GM23338 (cell line): ENCODE results near the gene LCNL1. TPM values are rescaled to one million over a fixed set of nuclear protein-coding genes. Genes with fewer than 3 reads are reported as not detected.

Source experiments
- ATAC-seq: fragments of 200-7000 bp; cut with Tn5 transposase; 3 replicates; pipeline ENCODE4 v1.9.1; 2020
- DNase-seq: peaks from one replicate; pipeline ENCODE4 v3.0.0-alpha.2; 2015; ENCODE audit warnings: low spot score
- H2AFZ ChIP-seq: fragments of 200-600 bp; sonication (generic); 2 replicates; pipeline ENCODE4 v1.8.0; 2016; ENCODE audit warnings: antibody characterized with exemption, mild to moderate bottlenecking, moderate library complexity
- H3F3A ChIP-seq: fragments of 200-600 bp; sonication (generic); replicated peaks from 2 replicates; pipeline ENCODE4 v1.8.0; 2017; ENCODE audit warnings: antibody characterized with exemption, mixed run types, low read depth
- H3K27ac ChIP-seq: fragments of 200-600 bp; sonication (generic); 2 replicates; pipeline ENCODE4 v1.6.1; 2016; ENCODE audit warnings: low read depth
- H3K27me3 ChIP-seq: fragments of 200-600 bp; sonication (generic); 2 replicates; pipeline ENCODE4 v1.8.0; 2016; ENCODE audit warnings: mild to moderate bottlenecking, mixed run types, moderate library complexity; ENCODE audit not compliant: insufficient read depth
- H3K36me3 ChIP-seq: fragments of 200-600 bp; sonication (generic); 2 replicates; pipeline ENCODE4 v1.8.0; 2016; ENCODE audit warnings: mild to moderate bottlenecking; ENCODE audit not compliant: insufficient read depth
- H3K4me1 ChIP-seq: fragments of 200-600 bp; sonication (generic); 2 replicates; pipeline ENCODE4 v1.8.0; 2016; ENCODE audit warnings: mild to moderate bottlenecking, moderate library complexity; ENCODE audit not compliant: insufficient read depth
- H3K4me2 ChIP-seq: fragments of 200-600 bp; sonication (generic); 2 replicates; pipeline ENCODE4 v1.7.1; 2017; ENCODE audit warnings: mixed run types
- H3K4me3 ChIP-seq: fragments of 200-600 bp; sonication (generic); 2 replicates; pipeline ENCODE4 v1.6.1; 2016; ENCODE audit warnings: mixed run types
- H3K79me2 ChIP-seq: fragments of 200-600 bp; sonication (generic); replicated peaks from 2 replicates; pipeline ENCODE4 v1.8.0; 2017; ENCODE audit warnings: mild to moderate bottlenecking; ENCODE audit not compliant: insufficient read depth
- H3K9me2 ChIP-seq: fragments of 200-600 bp; sonication (generic); 2 replicates; pipeline ENCODE4 v1.8.0; 2017; ENCODE audit not compliant: insufficient read depth
- H4K20me1 ChIP-seq: fragments of 200-600 bp; sonication (generic); replicated peaks from 2 replicates; pipeline ENCODE4 v1.8.0; 2017; ENCODE audit warnings: mild to moderate bottlenecking; ENCODE audit not compliant: insufficient read depth
- H3K27ac Mint-ChIP-seq: 2 replicates; pipeline ENCODE4 v1.8.0; 2020; ENCODE audit warnings: inconsistent platforms, mild to moderate bottlenecking, moderate library complexity, mixed read lengths
- H3K27me3 Mint-ChIP-seq: 3 replicates; pipeline ENCODE4 v1.8.0; 2022; ENCODE audit warnings: low read depth, mild to moderate bottlenecking, moderate library complexity, mixed read lengths, inconsistent platforms; ENCODE audit not compliant: insufficient read depth, poor library complexity
- H3K36me3 Mint-ChIP-seq: 3 replicates; pipeline ENCODE4 v1.8.0; 2021; ENCODE audit warnings: low read depth, mild to moderate bottlenecking, inconsistent platforms, moderate library complexity, mixed read lengths
- H3K4me1 Mint-ChIP-seq: 3 replicates; pipeline ENCODE4 v1.8.0; 2020; ENCODE audit warnings: mild to moderate bottlenecking, inconsistent platforms, mixed read lengths
- H3K4me3 Mint-ChIP-seq: 3 replicates; pipeline ENCODE4 v1.8.0; 2021; ENCODE audit warnings: moderate library complexity, mild to moderate bottlenecking, inconsistent platforms, mixed read lengths
- H3K9me3 Mint-ChIP-seq: 3 replicates; pipeline ENCODE4 v1.8.0; 2020; ENCODE audit warnings: moderate library complexity, mild to moderate bottlenecking, inconsistent platforms, mixed read lengths
- CREB1 ChIP-seq: fragments of 250-450 bp; sonication (Bioruptor Pico); IDR thresholded peaks from 2 replicates; pipeline ENCODE4 v1.5.0; 2020; ENCODE audit warnings: low read depth, mild to moderate bottlenecking, moderate library complexity
- CTCF ChIP-seq, 2 experiments: fragments of 200-600 bp in 1 of 2; sonication (generic) in 1 of 2; conservative IDR thresholded peaks; 2 replicates each; pipeline versions ENCODE4 v1.5.1 to v1.6.1; 2016 to 2017; ENCODE audit warnings: antibody characterized with exemption in 2 of 2, low read depth in 2 of 2, mild to moderate bottlenecking in 2 of 2, moderate library complexity in 1 of 2
- ETS1 ChIP-seq: IDR thresholded peaks from 2 replicates; pipeline ENCODE4 v1.6.1; 2016; ENCODE audit warnings: antibody characterized with exemption
- EZH2 ChIP-seq: fragments of 200-600 bp; sonication (generic); IDR thresholded peaks from one replicate; pipeline ENCODE4 v1.8.0; 2017; ENCODE audit warnings: antibody characterized with exemption, mild to moderate bottlenecking, low read depth; ENCODE audit not compliant: unreplicated experiment
- EZH2phosphoT487 ChIP-seq: fragments of 200-600 bp; sonication (generic); IDR thresholded peaks from one replicate; pipeline ENCODE4 v1.8.1; 2018; ENCODE audit warnings: antibody characterized with exemption; ENCODE audit not compliant: unreplicated experiment
- JUNB ChIP-seq: IDR thresholded peaks from one replicate; pipeline ENCODE4 v1.6.1; 2016; ENCODE audit warnings: antibody characterized with exemption; ENCODE audit not compliant: unreplicated experiment
- POLR2AphosphoS5 ChIP-seq: IDR thresholded peaks from 2 replicates; pipeline ENCODE4 v1.6.1; 2016; ENCODE audit warnings: antibody characterized with exemption, low read depth
- ZNF331 ChIP-seq: fragments of 250-450 bp; sonication (Bioruptor Pico); IDR thresholded peaks from 2 replicates; pipeline ENCODE4 v1.5.0; 2020; ENCODE audit warnings: low read depth, mild to moderate bottlenecking, moderate library complexity
- polyA plus RNA-seq: library from polyadenylated mRNA; unstranded; fragments of >200 nt; fragmentation: Nextera tagmentation; extraction: Ambion mirVana; gene quantifications from 2 replicates; pipeline ENCODE4 v1.2.1, GENCODE V29; 2016
- total RNA-seq: library from RNA; depleted of rRNA; stranded (reverse); fragments of >200 nt; shearing (Covaris generic); gene quantifications from 2 replicates; pipeline ENCODE4 v1.2.3, GENCODE V29; 2014

Gene LCNL1
- total and polyA plus RNA-seq, 2 experiments from 2014 or later: 0.11 TPM; not detected in 1

- TF ChIP-seq JUNB (no peak), CREB1 (0 out of 2 replicates have a peak, but pooled peaks have one; percentile 44)
- Histone ChIP-seq H3K27ac (no peak overlapping the region), H3K4me3 (peak overlapping the region; percentile 88), H3K27me3 (no peaks in the 10 kb centered on the region), H3K4me2 (peak overlapping the region; percentile 84), H2AFZ (no peak overlapping the region), H4K20me1 (no peaks in the 10 kb centered on the region), H3K9me2 (no peaks in the 10 kb centered on the region), H3K4me1 (peaks cover 9% of the 10 kb centered on the region), H3K79me2 (0 out of 2 replicates have a peak, but pooled peaks cover 5% of the 10 kb centered on the region), H3F3A (peaks cover under 1% of the 10 kb centered on the region; the same call in 1 of the 2 replicates), H3K36me3 (no peaks in the 10 kb centered on the region)
- H3K36me3 Mint-ChIP-seq: peaks cover 20% of the 10 kb centered on the region; the same call in 2 of the 3 replicates
- peaks cover 7% of the 10 kb centered on the region for H3K27me3 Mint-ChIP-seq
- H3K4me1 Mint-ChIP-seq: peaks cover 8% of the 10 kb centered on the region
- DNase-seq (no peak), ATAC-seq (peak; percentile 20)
- no peaks in the 10 kb centered on the region for H3K9me3 Mint-ChIP-seq
- peak overlapping the region; percentile 75; the same call in 2 of the 3 replicates for H3K4me3 Mint-ChIP-seq
- no peak overlapping the region for H3K27ac Mint-ChIP-seq
These were observed 38.6 kb upstream of the LCNL1 start for GRCh38 chr9:136944212-136944518.

- Mint-ChIP-seq H3K4me1 (peaks cover 8% of the 10 kb centered on the region), H3K36me3 (peaks cover 15% of the 10 kb centered on the region; the same call in 2 of the 3 replicates), H3K4me3 (peak within 1 kb of the TSS; percentile 75), H3K27ac (peak within 1 kb of the TSS; percentile 81; the same call in 1 of the 2 replicates), H3K9me3 (no peaks in the 10 kb centered on the region), H3K27me3 (peaks cover 7% of the 10 kb centered on the region)
- TF ChIP-seq POLR2AphosphoS5 (peak; percentile 59), EZH2 (no peak), ZNF331 (CRISPR knock-in tag) (no peak), ETS1 (peak; percentile 68), CTCF (conservative IDR thresholded peaks at IDR 0.05; ENCODE audit: low read depth in 2 of 2) (peak; percentile 77 to 91), EZH2phosphoT487 (no peak), CREB1 (peak; percentile 39; the same call in 1 of the 2 replicates)
- DNase-seq (peak; percentile 97), ATAC-seq (peak; percentile 31)
- Histone ChIP-seq H3K79me2 (0 out of 2 replicates have a peak, but pooled peaks cover 5% of the 10 kb centered on the region), H4K20me1 (no peaks in the 10 kb centered on the region), H2AFZ (0 out of 2 replicates have a peak within 1 kb of the TSS, but pooled peaks have one; percentile 81), H3F3A (no peaks in the 10 kb centered on the region; the same call in 1 of the 2 replicates), H3K4me2 (peak within 1 kb of the TSS; percentile 84), H3K4me3 (peak within 1 kb of the TSS; percentile 88), H3K4me1 (peaks cover 9% of the 10 kb centered on the region), H3K27me3 (no peaks in the 10 kb centered on the region), H3K9me2 (no peaks in the 10 kb centered on the region), H3K27ac (no peak within 1 kb of the TSS), H3K36me3 (no peaks in the 10 kb centered on the region)
These were observed 38.1 kb upstream of the LCNL1 start, which contains the start of the genes C8G and FBXW5 for GRCh38 chr9:136944519-136945332. C8G (plus strand) TSS chr9:136945243; CDS start chr9:136945321, 78 bp downstream. FBXW5 (minus strand) TSS chr9:136944738; CDS start chr9:136944083, 655 bp downstream.
